ENCODE measurements around the gene USP44. TPM values are rescaled to one million over a fixed set of nuclear protein-coding genes. Genes with fewer than 3 reads are reported as not detected.

USP44 gene
- total RNA-seq, 1 donor from 2014 or later, result 0.99 TPM

GRCh38 chr12:95548056-95548538, 3.2 kb downstream of the USP44 start:
- no peak for DNase-seq

GRCh38 chr12:95547522-95548055, 3.7 kb downstream of the USP44 start:
- DNase-seq, result no peak

GRCh38 chr12:95546491-95546813, 4.8 kb downstream of the USP44 start:
- no peak for DNase-seq

GRCh38 chr12:95545731-95546490, 5.4 kb downstream of the USP44 start:
- no peak for DNase-seq

- DNase-seq, result no peak
Observed at GRCh38 chr12:95545303-95545702, 6.0 kb downstream of the USP44 start.

- no peak for DNase-seq
Observed at GRCh38 chr12:95544756-95545155, 6.5 kb downstream of the USP44 start.

- DNase-seq, result no peak
Observed at GRCh38 chr12:95543305-95543704, 8.0 kb downstream of the USP44 start.

GRCh38 chr12:95541436-95541835, 9.8 kb downstream of the USP44 start:
- DNase-seq, result no peak

- DNase-seq, result no peak
Observed at GRCh38 chr12:95538656-95539055, 12.6 kb downstream of the USP44 start.

- no peak for DNase-seq
Observed at GRCh38 chr12:95538006-95538405, 13.3 kb downstream of the USP44 start.

GRCh38 chr12:95533985-95534384, 17.3 kb downstream of the USP44 start:
- DNase-seq, result no peak

GRCh38 chr12:95532851-95533250, 18.4 kb downstream of the USP44 start:
- no peak for DNase-seq

- DNase-seq, result peak; percentile 91
Observed at GRCh38 chr12:95529693-95530225, 21.5 kb downstream of the USP44 start.

GRCh38 chr12:95528431-95528830, 22.8 kb downstream of the USP44 start:
- peak; percentile 30 for DNase-seq

GRCh38 chr12:95522692-95523091, 28.6 kb downstream of the USP44 start:
- no peak for DNase-seq

GRCh38 chr12:95520816-95521215, 30.5 kb downstream of the USP44 start:
- DNase-seq, result no peak

GRCh38 chr12:95518944-95519343, 32.3 kb downstream of the USP44 start:
- DNase-seq, result no peak

GRCh38 chr12:95517246-95517645, 34.0 kb downstream of the USP44 start:
- DNase-seq, result no peak

GRCh38 chr12:95516757-95517156, 34.5 kb downstream of the USP44 start:
- DNase-seq, result no peak

GRCh38 chr12:95515197-95515596, 36.1 kb downstream of the USP44 start:
- DNase-seq, result no peak

- no peak for DNase-seq
Observed at GRCh38 chr12:95513599-95513998, 37.7 kb downstream of the USP44 start.

GRCh38 chr12:95511977-95512376, 39.3 kb downstream of the USP44 start:
- DNase-seq, result no peak

GRCh38 chr12:95509300-95509699, 42.0 kb downstream of the USP44 start:
- DNase-seq, result no peak

All from skin of body (tissue), 2 donors.